ENCODE results near the gene RPL13.

RPL13 gene

DNA sequence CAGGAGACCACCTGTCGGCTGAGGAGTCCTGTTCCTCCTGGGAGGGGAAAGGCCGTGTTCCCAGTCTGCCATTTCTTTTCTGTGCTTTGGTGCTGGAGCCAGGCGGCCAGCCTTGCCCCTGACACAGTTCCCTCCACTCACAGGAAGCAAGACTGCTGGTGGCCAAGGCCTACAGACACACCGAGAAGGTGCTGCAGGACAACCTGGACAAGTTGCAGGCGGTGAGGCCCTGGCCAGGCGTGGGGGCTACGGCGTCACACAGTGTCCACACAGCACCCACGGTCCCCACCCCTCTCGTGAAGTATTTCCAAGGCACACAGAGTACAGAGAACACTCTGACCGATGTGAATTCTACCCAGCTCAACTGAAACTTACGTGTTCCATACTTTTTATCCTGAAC is 6.1 kb upstream of the RPL13 start:
- no peak overlapping the region for H3K4me3 ChIP-seq
- TF ChIP-seq EZH2 (IDR thresholded peaks at IDR 0.05), result no peak
- TF ChIP-seq POLR2AphosphoS5 (IDR thresholded peaks at IDR 0.05; ENCODE audit: borderline replicate concordance, low read depth, low read length), result no peak
- no peak for TF ChIP-seq FOXP2 (optimal IDR thresholded peaks at IDR 0.05; ENCODE audit: control extremely low read depth, extremely low read length, insufficient read depth)
- H3K27ac ChIP-seq, result no peak overlapping the region
- no peaks in the 10 kb centered on the region for H3K36me3 ChIP-seq (ENCODE audit: insufficient read depth, low read length)
- H3K9ac ChIP-seq (ENCODE audit: insufficient read length), result no peak overlapping the region
- H3K9me3 ChIP-seq (ENCODE audit: low read depth, low read length), result no peaks in the 10 kb centered on the region
- DNase-seq (ENCODE audit: low read depth, low spot score), result no peak

DNA sequence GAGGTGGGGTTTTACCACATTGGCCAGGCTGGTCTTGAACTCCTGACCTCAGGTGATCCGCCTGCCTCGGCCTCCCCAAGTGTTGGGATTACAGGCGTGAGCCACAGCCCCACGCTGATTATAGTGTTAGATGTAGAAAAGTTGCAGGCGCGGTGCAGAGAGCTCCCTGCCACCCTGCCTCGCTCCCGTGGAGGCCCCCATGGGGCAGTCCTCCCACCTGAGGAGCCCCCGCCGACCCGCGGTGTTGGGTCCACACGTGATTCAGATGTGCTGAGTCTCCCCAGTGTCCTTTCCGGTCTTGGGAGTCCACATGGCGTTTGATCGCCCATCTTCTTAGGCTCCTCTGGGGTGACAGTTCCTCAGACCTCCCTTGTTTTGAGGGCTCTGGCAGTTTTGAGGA is 5.2 kb upstream of the RPL13 start:
- TF ChIP-seq FOXP2 (optimal IDR thresholded peaks at IDR 0.05; ENCODE audit: control extremely low read depth, extremely low read length, insufficient read depth) (no peak), POLR2AphosphoS5 (IDR thresholded peaks at IDR 0.05; ENCODE audit: borderline replicate concordance, low read depth, low read length) (no peak), EZH2 (IDR thresholded peaks at IDR 0.05) (no peak)
- H3K9me3 ChIP-seq (ENCODE audit: low read depth, low read length), result no peaks in the 10 kb centered on the region
- no peak overlapping the region for H3K27ac ChIP-seq
- DNase-seq (ENCODE audit: low read depth, low spot score), result no peak
- no peak overlapping the region for H3K4me3 ChIP-seq
- H3K36me3 ChIP-seq (ENCODE audit: insufficient read depth, low read length), result no peaks in the 10 kb centered on the region
- no peak overlapping the region for H3K9ac ChIP-seq (ENCODE audit: insufficient read length)

DNA sequence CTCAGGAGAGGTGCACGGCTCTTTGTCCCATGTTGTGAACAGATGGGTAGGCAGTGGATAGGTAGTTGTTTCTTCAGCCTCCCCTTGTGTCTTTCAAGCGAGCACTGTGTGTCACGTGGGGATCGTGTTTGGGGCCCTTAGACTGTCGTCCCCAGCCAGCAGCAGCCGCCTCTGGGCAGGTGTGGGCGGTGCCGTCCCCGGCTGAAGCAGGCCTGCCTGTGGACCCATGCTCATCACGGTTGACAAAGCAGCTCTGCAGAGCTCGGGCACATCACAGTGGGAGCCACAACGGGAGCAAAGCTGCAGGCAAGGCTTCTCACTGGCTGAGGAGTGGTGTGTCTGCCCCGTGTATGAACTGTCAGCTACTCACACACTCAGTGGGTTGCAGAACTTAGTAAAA is 4.7 kb upstream of the RPL13 start:
- DNase-seq (ENCODE audit: low read depth, low spot score), result no peak
- no peaks in the 10 kb centered on the region for H3K36me3 ChIP-seq (ENCODE audit: insufficient read depth, low read length)
- H3K9ac ChIP-seq (ENCODE audit: insufficient read length), result no peak overlapping the region
- H3K4me3 ChIP-seq, result no peak overlapping the region
- TF ChIP-seq EZH2 (IDR thresholded peaks at IDR 0.05), result no peak
- TF ChIP-seq POLR2AphosphoS5 (IDR thresholded peaks at IDR 0.05; ENCODE audit: borderline replicate concordance, low read depth, low read length), result no peak
- no peak for TF ChIP-seq FOXP2 (optimal IDR thresholded peaks at IDR 0.05; ENCODE audit: control extremely low read depth, extremely low read length, insufficient read depth)
- H3K9me3 ChIP-seq (ENCODE audit: low read depth, low read length), result no peaks in the 10 kb centered on the region
- H3K27ac ChIP-seq, result no peak overlapping the region

DNA sequence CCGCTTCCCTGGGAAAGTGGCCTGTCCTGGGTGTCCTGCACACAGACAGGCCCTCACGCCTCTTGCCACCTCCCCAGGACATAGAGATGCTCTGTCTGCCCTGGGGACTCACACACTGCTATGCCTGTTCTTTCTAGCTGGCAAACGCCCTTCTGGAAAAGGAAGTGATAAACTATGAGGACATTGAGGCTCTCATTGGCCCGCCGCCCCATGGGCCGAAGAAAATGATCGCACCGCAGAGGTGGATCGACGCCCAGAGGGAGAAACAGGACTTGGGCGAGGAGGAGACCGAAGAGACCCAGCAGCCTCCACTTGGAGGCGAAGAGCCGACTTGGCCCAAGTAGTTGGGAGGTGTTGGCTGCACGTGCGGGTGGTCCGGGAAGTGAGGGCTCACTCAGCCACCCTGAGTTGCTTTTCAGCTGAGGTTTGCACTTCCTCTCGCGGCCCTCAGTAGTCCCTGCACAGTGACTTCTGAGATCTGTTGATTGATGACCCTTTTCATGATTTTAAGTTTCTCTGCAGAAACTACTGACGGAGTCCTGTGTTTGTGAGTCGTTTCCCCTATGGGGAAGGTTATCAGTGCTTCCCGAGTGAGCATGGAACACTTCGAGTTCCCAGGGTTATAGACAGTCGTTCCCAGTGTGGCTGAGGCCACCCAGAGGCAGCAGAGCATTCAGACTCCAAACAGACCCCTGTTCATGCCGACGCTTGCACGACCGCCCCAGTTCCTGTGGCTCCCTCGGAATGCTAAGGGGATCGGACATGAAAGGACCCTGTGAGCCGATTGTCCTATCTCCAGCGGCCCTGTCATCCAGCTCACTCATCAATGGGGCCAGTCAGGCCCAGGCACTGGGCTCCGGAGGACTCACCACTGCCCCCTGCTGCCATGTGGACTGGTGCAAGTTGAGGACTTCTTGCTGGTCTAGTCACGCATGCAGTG is 3.5 kb upstream of the RPL13 start:
- DNase-seq (ENCODE audit: low read depth, low spot score), result no peak
- peaks cover 10% of the 10 kb centered on the region for H3K36me3 ChIP-seq (ENCODE audit: insufficient read depth, low read length)
- no peaks in the 10 kb centered on the region for H3K9me3 ChIP-seq (ENCODE audit: low read depth, low read length)
- TF ChIP-seq EZH2 (IDR thresholded peaks at IDR 0.05) (no peak), POLR2AphosphoS5 (IDR thresholded peaks at IDR 0.05; ENCODE audit: borderline replicate concordance, low read depth, low read length) (no peak), FOXP2 (optimal IDR thresholded peaks at IDR 0.05; ENCODE audit: control extremely low read depth, extremely low read length, insufficient read depth) (no peak)
- no peak overlapping the region for H3K4me3 ChIP-seq
- no peak overlapping the region for H3K27ac ChIP-seq
- H3K9ac ChIP-seq (ENCODE audit: insufficient read length), result no peak overlapping the region

DNA sequence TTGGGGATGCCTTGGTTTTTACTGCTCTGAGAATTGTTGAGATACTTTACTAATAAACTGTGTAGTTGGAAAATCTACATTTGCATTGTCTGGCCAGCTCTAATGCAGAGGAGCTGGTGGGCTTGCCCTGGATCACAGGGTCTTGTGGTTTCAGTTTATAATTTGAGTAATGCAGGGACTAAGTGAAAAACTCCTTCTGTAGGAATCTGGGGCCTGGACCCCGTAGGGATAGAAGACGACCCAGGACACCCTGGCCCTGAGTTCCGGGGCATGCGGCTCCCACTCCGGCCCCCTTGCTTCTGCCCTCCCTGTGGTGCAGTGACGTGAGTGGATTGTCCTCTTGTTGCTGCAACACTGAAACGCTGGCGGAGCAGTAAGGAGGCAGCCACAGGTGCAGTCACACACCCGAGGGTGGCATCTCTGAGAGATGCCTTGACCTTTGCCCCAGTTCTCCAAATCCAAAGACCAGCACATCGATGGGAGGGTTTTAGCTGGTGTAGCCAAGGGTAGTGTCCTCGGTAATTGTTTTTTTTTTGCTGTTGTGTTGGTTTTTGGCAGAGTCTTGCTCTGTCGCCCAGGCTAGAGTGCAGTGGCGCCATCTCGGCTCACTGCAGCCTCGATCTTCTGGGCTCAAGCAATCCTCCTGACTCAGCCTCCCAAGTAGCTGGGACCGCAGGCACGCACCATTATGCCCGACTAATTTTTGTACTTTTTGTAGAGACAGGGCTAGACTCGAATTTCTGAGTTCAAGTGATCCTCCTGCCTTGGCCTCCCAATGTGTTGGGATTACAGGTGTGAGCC is 2.6 kb upstream of the RPL13 start:
- Histone ChIP-seq H3K36me3 (ENCODE audit: insufficient read depth, low read length) (peaks cover 19% of the 10 kb centered on the region), H3K9ac (ENCODE audit: insufficient read length) (no peak overlapping the region), H3K9me3 (ENCODE audit: low read depth, low read length) (no peaks in the 10 kb centered on the region)

DNA sequence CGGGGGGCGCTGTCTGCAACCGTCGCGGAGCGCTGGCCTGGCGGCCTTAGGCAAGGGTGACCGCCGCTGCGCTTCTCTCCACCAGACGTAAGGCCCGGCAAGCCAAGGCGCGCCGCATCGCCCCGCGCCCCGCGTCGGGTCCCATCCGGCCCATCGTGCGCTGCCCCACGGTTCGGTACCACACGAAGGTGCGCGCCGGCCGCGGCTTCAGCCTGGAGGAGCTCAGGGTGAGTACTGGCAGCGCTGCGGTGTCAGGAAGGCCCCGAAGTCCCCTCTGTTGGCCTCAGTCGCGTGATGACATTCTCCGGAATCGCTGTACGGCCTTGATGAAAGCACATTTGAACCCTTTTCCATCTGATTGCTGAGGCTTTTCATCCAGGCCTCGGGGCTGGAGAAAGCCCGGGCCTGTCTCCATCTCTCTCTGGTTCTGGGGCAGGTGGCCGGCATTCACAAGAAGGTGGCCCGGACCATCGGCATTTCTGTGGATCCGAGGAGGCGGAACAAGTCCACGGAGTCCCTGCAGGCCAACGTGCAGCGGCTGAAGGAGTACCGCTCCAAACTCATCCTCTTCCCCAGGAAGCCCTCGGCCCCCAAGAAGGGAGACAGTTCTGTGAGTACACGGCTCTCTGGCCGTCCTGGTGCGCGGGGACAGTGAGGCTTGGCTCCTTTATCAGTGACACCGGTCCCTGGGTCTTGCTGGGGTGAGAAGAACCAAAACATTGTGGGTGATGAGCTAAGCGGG is 831 bp downstream of the RPL13 start:
- TF ChIP-seq EZH2 (IDR thresholded peaks at IDR 0.05), result no peak
- no peak for TF ChIP-seq POLR2AphosphoS5 (IDR thresholded peaks at IDR 0.05; ENCODE audit: borderline replicate concordance, low read depth, low read length)
- TF ChIP-seq FOXP2 (optimal IDR thresholded peaks at IDR 0.05; ENCODE audit: control extremely low read depth, extremely low read length, insufficient read depth), result no peak
- H3K36me3 ChIP-seq (ENCODE audit: insufficient read depth, low read length), result peaks cover 37% of the 10 kb centered on the region
- H3K9me3 ChIP-seq (ENCODE audit: low read depth, low read length), result no peaks in the 10 kb centered on the region
- peak overlapping the region; percentile 86 for H3K4me3 ChIP-seq
- DNase-seq (ENCODE audit: low read depth, low spot score), result no peak
- H3K9ac ChIP-seq (ENCODE audit: insufficient read length), result peak overlapping the region; percentile 94
- H3K27ac ChIP-seq, result peak overlapping the region; percentile 80; the same call in 1 of the 2 replicates

More for the DNA sequence above, 2.6 kb upstream of the RPL13 start:
- Histone ChIP-seq H3K4me3 (no peak overlapping the region), H3K27ac (no peak overlapping the region)
- TF ChIP-seq FOXP2 (optimal IDR thresholded peaks at IDR 0.05; ENCODE audit: control extremely low read depth, extremely low read length, insufficient read depth) (no peak), EZH2 (IDR thresholded peaks at IDR 0.05) (no peak), POLR2AphosphoS5 (IDR thresholded peaks at IDR 0.05; ENCODE audit: borderline replicate concordance, low read depth, low read length) (no peak)
- no peak for DNase-seq (ENCODE audit: low read depth, low spot score)

DNA sequence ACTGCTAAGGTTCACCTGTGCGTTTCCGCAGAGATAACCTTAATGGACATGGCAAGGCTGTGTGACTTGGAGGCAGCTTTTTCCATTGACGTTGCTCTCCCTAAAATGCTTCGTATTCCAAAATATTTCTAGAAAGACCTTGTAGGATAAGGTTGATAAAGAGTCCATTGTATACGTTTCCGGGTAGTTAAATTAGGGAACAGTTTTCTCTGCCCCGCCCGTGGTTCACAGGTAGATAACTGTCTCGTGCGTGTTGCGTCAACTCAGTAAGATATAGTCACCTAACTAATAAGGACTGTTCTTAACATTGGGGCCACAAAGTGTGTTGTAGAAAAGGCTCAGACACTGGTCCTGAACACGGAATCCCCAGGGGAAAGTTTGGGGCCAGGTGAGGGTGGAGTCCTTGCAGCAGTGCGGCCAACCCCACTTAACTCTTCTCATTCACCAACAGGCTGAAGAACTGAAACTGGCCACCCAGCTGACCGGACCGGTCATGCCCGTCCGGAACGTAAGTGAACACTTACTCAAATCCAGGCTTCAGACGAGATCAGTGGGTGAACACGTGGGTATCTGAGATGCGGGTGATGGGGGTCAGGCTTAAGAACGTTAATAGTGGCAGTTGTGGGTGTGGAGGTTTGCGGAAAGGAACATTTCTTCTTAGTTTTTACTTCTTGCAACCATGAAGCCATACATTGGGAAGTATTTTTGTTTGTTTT is 1.6 kb downstream of the RPL13 start:
- no peaks in the 10 kb centered on the region for H3K9me3 ChIP-seq (ENCODE audit: low read depth, low read length)
- H3K27ac ChIP-seq, result peak overlapping the region; percentile 40; the same call in 1 of the 2 replicates
- no peak for DNase-seq (ENCODE audit: low read depth, low spot score)

More for the DNA sequence above, 1.6 kb downstream of the RPL13 start:
- Histone ChIP-seq H3K4me3 (peak overlapping the region; percentile 86), H3K9ac (ENCODE audit: insufficient read length) (peak overlapping the region; percentile 94), H3K36me3 (ENCODE audit: insufficient read depth, low read length) (peaks cover 37% of the 10 kb centered on the region)
- TF ChIP-seq EZH2 (IDR thresholded peaks at IDR 0.05), result no peak
- no peak for TF ChIP-seq POLR2AphosphoS5 (IDR thresholded peaks at IDR 0.05; ENCODE audit: borderline replicate concordance, low read depth, low read length)
- no peak for TF ChIP-seq FOXP2 (optimal IDR thresholded peaks at IDR 0.05; ENCODE audit: control extremely low read depth, extremely low read length, insufficient read depth)

Data from SK-N-MC (cell line).